HG03025 (cell line): ENCODE results near the gene ADD1.
"Not testable (repeated sequence)": the region's sequence is repeated elsewhere in the genome, so short reads cannot be mapped to it uniquely, and the experiment has no call there.

Experiments
- ATAC-seq: cut with Tn5 transposase; IDR thresholded peaks from one replicate; pipeline ENCODE4 v1.9.1; 2021; ENCODE audit warnings: mild to moderate bottlenecking, moderate library complexity; ENCODE audit not compliant: unreplicated experiment, low FRiP score

The ADD1 gene

DNA sequence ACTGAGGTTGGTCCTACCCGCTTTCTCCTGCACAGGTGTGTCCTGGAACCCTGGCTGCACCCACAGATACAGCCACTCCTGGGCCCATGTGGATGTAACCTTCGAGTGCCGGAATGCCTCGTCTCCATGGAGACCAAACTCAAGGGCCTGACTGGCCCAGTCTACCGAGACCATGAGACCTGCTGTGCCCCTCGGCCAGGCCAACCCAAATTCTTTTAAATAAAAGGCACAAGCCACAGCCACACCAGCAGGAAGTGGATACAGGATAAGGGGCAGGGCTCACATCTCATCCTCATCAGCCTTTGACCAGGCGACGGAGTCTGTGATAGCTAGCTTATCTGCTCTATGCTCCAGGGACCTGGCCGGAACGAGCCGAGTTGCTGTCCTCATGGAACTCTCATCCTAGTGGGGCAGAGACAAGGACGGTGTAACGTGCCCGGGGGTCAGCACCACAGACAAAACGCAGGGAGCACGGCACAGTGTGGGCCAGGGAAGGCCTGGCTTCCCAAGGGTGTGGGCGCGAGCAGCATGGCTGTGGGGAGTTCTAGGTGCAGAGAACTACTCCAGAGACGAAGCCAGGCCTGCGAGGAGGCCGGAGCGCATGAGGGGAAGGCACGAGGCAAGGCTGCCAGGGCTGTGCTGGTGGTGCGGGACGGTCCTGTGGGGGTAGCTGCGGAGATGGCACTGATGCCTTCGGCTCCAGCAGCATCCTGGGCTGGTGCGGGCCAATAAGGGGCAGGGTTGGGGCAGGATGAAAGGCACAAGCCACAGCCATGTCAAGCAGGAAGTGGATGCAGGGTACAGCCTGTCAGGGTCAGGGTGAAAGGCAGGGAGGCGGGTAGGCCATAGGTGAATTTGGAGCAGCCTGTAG lies 96.9 kb downstream of the ADD1 start:
- no peak for ATAC-seq

DNA sequence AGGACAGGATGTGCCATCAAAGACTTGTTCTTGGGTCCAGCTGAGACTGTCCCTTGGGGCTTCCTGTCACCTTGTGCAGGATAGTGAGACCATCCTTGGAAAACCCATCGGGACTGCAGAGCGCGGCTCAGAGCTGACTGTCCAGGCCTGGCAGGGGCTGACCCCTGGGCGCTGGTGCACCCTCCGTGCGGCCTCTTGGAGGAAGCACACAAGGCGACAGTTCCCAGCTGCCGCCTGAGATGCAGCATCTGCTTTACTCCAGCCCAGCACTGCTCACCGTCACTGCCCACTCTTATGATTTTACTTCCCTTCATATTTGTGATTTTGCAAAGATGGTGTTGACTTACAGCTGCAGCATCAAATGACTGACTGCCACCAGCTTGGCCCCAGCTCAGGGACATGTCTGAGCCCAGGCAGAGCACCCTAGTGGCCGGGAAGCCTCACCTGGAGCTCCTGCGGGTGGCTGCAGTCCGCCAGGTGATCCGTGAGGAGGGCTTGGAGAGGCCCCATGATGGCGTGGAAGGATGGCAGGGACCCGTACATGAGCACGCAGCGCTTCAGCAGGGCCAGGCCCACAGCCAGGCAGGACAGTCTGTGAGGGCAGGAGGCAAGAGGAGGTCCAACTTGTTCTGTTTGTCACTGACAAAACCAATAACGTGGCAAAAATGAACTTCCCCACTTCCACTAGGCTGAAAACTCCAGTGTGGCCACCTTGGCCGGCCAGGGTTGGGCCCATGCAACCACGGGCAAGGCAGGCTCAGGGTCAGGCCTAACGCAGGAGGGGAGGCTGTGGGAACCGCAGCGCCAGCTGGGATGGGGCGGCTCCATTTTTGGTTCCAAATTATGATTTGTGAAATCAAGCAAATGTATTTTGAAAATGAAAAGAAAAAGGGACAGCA lies 97.7 kb downstream of the ADD1 start:
- no peak for ATAC-seq

DNA sequence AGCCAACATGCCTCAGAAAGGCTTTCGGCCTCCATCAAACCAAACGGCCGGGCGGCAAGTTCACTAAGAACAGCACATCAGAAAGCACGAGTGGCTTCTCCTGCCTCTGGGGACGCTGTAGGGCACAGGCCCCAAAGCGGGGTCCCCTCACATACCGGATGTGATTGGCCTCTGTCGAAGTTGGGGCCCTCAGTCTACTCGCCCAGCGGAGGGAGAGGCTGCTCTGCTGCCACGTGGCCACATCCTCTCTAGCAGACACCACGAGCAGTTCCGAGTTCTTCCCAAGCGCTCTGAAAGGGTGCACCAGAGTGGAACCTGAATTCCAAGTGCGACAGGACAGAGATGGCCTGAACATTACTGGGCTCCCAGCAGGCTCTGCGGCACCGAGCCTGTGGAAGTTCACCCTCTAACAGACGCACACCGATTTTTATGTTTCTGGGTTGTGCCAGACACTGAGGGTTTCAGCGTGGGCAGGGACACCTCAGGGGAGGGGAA lies 98.4 kb downstream of the ADD1 start:
- ATAC-seq = no peak

DNA sequence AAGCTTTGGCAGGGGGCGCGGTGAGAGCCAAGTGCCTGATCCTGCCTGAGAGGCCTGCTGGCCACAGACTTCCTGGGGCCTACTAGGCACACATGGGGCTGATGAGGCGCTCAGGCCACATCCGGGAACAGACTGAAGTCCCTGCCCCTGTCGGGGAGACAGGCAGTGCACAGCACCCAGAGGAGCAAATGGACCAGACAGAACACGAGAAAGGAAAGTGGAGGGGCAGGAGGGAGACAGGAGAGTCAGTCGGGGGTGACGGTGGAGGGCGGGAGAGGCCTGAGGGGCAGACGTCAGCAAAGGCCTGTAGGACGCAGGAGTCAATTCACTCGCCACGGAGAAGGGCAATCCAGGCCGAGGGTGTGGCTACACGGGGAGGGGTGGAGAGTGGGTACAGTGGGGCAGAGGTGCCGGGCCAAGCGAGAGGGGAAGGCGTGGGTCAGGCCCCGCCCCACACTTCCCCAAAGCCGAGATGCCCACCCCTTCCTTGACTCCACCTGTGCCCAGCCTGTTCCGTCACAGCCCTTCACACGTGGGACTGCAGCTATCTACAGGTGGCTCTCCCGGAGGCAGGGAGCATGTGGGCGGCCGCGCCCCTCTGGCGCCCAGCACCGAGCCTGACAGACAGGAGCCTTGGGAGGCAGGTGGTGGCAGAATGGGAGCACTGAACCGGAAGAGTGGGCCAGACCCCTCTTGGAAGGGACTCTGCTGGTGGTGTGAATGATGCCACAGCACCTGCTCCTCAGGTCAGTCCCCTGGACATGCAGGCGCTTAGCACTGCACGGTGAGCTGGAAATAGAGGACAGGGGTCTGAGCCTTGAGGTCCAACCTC lies 99.1 kb downstream of the ADD1 start:
- no peak for ATAC-seq

DNA sequence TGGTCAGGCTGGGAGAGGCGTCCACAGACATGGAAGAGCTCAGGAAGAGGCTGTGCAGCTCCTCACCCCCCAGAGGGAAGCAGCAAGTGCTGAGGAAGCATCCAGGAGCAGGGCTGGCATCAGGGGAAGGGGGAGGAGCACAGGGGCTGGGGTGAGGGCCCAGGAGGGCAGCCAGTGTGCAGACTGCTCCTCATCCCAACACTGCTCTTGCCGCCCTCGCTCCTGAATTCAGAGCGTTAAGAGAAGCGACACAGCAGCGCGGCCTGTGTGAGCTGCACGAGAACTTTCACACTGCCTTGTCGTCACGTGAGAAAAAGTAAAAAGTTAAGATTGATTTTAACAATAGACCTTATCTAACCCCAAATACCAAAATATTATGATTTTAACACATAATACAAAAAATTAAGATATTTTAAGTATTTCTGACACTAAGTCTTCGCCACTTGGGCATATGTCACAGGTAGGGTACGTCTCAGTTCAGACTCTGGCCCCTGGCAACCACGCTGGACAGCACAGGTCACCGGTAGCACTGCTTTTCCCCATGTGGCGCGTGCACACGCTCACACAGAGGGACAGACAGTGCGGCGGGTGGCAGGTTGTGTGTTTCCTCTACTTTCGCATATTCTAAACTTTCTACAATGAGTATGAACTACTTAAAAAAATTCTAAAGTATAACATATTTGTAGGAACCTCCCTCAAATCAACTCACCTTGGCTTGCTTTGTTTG lies 99.9 kb downstream of the ADD1 start:
- no peak for ATAC-seq

DNA sequence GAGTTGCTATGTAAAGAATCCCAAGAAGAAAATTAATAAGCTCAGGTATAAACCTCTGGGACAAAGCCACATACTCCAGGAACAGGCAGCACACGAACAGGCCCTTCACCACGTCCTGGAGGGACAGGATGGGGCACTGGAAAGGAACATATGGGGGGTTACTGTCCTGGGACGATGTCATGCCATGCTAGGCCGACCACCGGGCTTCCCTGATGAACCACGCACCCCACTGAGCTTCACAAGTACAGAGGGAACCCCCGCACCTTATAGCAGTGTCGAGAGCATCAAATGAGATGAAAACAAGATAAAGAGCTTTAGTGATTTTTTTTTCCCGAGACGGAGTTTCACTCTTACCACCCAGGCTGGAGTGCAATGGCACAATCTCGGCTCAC lies 100.4 kb downstream of the ADD1 start:
- ATAC-seq = no peak

DNA sequence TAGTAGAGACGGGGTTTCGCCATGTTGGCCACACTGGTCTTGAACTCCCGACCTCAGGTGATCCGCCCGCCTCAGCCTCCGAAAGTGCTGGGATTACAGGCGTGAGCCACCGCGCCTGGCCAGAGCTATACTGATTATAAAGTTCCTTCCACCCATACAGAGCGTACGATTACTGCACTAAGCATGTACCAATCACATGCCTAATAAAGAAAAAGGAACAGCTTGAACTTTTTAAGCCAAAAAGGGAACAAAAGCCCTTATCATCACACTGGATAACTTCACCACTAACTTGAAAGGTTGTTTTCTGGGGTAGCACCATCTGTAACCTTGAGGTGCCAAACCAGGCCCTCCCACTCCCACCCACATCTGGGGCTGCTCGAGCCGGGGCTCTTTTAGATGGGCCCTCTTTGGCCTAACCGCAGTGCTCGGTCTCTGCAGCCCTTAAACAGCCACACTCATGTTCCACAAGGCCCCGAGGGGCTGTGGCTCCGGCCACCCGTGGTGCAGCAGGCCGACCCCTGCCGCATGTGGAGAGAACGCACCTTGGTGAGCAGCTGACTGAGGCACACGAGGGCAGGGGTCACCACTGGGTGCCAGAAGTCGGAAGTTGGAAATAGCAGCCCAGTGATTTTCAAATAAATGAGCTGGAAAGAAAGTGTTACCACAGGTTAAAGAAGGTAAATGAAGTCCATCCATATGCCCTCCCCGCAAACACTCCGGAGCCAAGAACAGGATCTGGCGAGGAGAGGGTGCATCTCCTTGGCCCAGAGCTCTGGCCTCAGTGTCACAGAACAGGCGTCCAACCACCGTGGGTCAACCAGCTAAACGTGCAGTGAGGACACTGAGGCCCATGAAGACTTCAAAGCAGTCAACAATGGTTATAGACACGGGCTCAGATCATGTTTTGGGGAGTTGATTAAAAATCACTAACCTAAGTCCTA lies 101.2 kb downstream of the ADD1 start:
- no peak for ATAC-seq

DNA sequence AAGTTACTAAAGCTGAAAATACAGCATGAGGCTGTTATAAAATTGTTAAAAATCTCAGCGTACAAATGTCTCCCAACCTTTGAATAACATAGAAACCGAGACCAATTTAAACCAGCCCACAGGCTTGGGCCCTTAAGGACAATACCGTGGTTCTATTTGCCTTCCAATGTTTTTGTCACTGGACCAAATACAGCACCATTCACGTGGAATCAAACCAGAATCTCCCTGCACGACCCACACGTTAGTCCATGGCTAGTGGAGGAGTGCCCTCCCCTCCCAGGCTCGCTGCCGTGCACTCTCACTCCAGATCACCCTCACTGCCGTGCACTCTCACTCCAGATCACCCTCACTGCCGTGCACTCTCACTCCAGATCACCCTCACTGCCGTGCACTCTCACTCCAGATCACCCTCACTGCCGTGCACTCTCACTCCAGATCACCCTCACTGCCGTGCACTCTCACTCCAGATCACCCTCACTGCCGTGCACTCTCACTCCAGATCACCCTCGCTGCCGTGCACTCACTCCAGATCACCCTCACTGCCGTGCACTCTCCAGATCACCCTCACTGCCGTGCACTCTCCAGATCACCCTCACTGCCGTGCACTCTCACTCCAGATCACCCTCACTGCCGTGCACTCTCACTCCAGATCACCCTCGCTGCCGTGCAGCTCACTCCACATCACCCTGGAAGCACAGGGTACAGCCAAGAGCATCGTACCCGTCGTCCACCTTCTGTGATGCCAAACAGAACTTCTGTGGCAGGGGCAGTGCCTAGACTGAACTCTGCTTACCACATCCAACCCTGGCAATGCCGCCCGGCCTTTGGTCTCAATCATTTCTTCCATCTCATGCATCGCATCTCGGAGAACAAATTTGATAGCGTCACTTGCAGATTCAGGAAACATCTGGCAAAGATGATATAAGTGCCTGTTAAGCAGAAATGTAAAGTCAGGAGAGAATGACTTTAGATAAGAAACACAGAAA lies 102.3 kb downstream of the ADD1 start:
- not testable (repeated sequence) for ATAC-seq

DNA sequence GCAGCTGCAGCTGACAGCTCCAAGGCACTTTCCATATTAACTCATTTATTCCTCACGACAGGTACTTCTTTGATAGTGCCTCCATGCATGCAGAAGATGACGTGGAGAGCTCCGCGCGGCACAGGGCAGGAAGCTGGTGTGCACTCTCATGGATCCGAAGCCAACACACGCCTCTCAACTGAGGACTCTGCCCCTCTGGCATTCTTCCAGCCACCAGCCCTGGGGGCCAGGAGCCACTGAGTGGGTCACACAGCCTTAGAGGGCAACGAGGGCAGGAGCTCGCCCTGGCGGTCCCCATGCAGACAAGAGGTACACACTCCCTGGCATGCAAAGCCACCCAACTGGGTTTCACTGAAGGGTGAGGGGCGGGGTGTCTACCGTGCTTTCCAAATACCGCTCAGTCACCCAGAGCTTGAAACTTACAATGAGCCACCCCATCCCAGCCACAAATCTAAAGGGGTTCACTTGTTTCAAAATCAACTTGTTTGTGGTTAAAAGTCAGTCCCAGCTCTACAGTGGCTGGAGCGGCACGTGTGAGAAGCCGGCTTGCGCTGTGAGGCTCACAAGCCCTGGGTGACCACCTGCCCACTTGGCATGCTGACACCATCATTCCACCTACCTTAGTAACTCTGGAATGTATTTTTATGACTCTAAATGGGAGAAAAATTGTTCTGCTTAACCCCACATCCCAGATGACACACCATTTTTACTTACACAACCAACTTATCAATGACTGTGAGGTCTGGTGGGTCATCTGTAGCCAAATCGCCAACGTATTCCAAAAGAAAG lies 103.4 kb downstream of the ADD1 start:
- ATAC-seq = no peak

DNA sequence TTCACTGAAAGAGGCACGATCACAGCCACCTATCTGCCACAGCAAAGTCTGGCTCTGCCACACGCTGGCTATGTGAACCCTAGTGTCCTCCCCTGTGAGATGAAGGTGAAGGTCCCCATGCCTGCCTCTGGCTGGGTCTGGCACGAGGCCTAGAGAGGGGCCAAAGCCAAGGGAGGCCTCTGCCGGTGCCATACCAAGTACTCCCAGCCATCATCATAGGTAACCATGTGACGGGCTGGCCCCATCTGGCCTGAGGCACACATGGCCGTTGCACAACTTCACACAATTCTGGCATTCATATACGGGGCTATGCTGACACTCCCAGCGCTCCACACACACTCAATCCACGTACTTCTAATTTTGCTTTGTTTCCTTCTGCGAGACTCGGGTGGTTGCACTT lies 104.3 kb downstream of the ADD1 start:
- no peak for ATAC-seq

DNA sequence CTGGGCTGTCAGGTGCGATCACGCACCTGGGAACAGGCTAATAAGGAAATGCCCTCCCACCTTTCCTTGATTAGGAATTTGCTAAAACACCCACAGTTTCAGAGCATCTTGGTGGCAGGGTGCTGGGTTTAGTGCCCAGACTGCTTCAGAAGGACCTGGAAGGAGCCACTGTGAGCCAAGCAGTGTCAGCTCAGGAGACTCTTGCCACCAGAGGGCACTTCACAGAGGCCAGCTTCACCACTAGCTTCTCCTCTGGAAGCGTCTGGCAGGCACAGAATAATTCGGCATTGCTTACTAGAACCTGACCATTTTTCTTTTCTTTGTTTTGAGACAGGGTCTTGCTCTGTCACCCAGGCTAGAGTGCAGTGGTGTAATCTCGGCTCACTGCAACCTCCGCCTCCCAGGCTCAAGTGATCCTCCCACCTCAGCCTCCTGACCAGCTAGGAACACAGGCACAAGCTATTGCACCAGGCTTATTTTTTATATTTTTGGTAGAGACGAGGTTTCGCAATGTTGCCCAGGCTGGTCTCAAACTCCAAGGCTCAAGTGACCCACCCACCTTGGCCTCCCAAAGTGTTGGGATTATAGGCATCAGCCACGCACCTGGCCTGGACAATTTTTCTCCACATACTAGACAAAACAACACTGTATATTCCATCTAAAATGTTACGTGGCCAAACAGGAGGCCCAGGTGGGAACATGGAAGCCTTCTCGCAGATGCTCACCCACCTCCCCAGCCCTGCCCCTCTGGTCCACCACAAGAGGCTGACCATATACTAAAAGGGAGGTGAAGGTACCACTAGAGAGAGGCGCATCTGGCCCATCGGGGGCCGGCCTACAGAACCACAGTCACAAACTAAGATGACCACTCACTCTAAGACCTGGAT lies 105.5 kb downstream of the ADD1 start:
- no peak for ATAC-seq

DNA sequence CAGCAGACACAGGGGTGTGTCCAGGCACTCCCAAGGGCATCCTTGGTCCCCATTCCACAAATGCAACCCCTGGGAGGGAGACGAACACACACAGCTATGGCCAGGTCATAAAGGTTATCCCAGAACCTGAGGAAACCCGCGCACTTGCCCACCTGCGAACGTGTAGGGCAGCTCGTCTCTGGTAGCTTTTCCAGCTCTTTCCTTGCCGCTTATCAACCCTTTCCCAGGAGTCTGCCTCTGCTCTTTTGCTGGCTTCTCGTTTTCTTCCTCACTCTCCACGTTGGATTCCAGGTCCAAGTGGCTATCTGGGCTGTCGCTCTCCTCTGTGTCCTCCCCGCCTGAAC lies 106.1 kb downstream of the ADD1 start:
- no peak for ATAC-seq

DNA sequence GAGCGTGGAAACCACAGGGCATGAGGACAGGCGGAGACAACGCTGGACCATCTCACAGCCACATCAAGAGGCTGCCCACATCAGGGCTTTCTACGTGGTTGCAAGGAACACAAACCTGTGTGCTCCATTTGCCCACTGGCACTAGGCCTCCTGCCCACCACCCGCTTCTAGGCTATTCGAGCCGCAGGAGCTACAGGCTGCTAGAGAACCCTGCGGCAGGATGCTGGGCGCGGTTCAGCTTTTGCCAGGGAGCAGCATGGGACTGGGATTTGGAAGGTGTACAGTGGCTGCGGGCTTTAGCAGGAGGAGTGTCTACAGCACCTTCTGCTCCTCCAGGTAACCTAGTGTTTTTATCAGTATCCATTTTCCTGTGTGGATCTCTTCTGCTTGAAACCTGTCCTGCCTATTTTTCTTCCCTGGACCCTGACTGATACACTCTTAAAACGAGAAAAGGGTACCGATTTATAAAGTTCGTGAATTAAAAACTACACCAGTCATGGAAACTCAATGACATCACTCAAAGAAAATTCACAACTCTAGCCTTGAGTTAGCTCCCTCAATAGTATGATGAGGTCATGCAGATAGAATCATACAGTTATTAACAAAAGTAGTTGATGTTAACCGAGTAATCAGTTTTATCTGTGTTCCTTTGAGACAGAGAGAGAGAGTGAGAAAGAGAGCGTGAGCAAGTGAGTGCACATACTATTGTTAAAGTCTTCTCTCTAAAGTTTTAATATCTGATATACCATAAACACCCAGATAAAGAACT lies 106.8 kb downstream of the ADD1 start:
- ATAC-seq = no peak

DNA sequence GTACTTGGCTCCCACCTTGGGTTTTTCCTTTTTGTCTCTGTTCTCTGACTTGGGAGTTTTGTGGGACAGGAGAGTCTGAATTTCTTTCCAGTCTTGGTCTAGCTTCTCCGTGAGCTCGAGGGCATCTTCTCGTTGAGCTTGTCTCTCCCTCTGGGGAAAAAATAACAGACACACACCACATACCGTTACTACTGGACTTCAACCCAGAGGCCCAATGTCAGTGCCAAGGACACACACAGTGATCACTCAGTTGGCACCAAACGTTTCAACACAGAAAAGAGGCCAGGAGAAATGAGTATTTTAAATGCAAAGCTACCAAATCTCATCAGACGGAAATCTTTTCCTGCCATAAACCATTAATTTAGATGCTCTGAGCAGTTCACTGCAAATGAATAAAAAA lies 109.9 kb downstream of the ADD1 start:
- no peak for ATAC-seq
